Measurements from ENCODE around the gene RAC3. TPM values are rescaled to one million over a fixed set of nuclear protein-coding genes. Genes with fewer than 3 reads are reported as not detected.

The RAC3 gene
- total RNA-seq, 1 experiment from 2014 or later = 9.3 TPM

GRCh38 chr17:82081966-82082365, 50.5 kb downstream of the RAC3 start:
- Mint-ChIP-seq H3K27ac (ENCODE audit: unreplicated experiment) (no peak overlapping the region), H3K4me1 (ENCODE audit: low read depth, unreplicated experiment) (no peaks in the 10 kb centered on the region), H3K27me3 (ENCODE audit: unreplicated experiment) (no peaks in the 10 kb centered on the region), H3K9me3 (ENCODE audit: low read depth, unreplicated experiment) (no peaks in the 10 kb centered on the region), H3K36me3 (ENCODE audit: insufficient read depth, unreplicated experiment) (peaks cover 83% of the 10 kb centered on the region), H3K4me3 (ENCODE audit: low read depth, unreplicated experiment) (no peak overlapping the region)
- TF ChIP-seq CTCF (IDR thresholded peaks at IDR 0.05; ENCODE audit: unreplicated experiment) = no peak
- no TSS peak for BruUV-seq (replicated peaks)
- intact Hi-C loops (cut with micrococcal nuclease; ENCODE audit: unreplicated experiment) = no loop called here
- no peak for DNase-seq
- CTCF ChIA-PET = no interaction called here

- intact Hi-C loops (cut with micrococcal nuclease; ENCODE audit: unreplicated experiment) = no loop called here
- no peaks in the 10 kb centered on the region for H3K27me3 Mint-ChIP-seq (ENCODE audit: unreplicated experiment)
- H3K36me3 Mint-ChIP-seq (ENCODE audit: insufficient read depth, unreplicated experiment) = peaks cover 82% of the 10 kb centered on the region
- BruUV-seq (replicated peaks) = no TSS peak
- H3K4me3 Mint-ChIP-seq (ENCODE audit: low read depth, unreplicated experiment) = no peak overlapping the region
- no peak for DNase-seq
- no peaks in the 10 kb centered on the region for H3K4me1 Mint-ChIP-seq (ENCODE audit: low read depth, unreplicated experiment)
- CTCF ChIA-PET = no interaction called here
- no peak overlapping the region for H3K27ac Mint-ChIP-seq (ENCODE audit: unreplicated experiment)
- TF ChIP-seq CTCF (IDR thresholded peaks at IDR 0.05; ENCODE audit: unreplicated experiment) = no peak
- H3K9me3 Mint-ChIP-seq (ENCODE audit: low read depth, unreplicated experiment) = no peaks in the 10 kb centered on the region
These were observed 51.0 kb downstream of the RAC3 start for GRCh38 chr17:82082456-82082855.

GRCh38 chr17:82083009-82083408, 51.5 kb downstream of the RAC3 start:
- DNase-seq = no peak
- BruUV-seq (replicated peaks) = no TSS peak
- Mint-ChIP-seq H3K27me3 (ENCODE audit: unreplicated experiment) (no peaks in the 10 kb centered on the region), H3K4me3 (ENCODE audit: low read depth, unreplicated experiment) (no peak overlapping the region), H3K9me3 (ENCODE audit: low read depth, unreplicated experiment) (no peaks in the 10 kb centered on the region), H3K36me3 (ENCODE audit: insufficient read depth, unreplicated experiment) (peaks cover 79% of the 10 kb centered on the region), H3K27ac (ENCODE audit: unreplicated experiment) (no peak overlapping the region), H3K4me1 (ENCODE audit: low read depth, unreplicated experiment) (no peaks in the 10 kb centered on the region)
- TF ChIP-seq CTCF (IDR thresholded peaks at IDR 0.05; ENCODE audit: unreplicated experiment) = no peak
- intact Hi-C loops (cut with micrococcal nuclease; ENCODE audit: unreplicated experiment) = no loop called here
- CTCF ChIA-PET = no interaction called here

Other genes starting within 250 kb of the RAC3 start
- gene GCGR, start 227.5 kb upstream of the RAC3 start, total RNA-seq (2022) = 0.78 TPM in 1 of 2 replicates, not detected in the other
- gene MCRIP1, start 198.4 kb upstream of the RAC3 start, total RNA-seq (2022) = 37.3 and 38.5 TPM in 2 replicates
- not detected in 2 replicates for gene PPP1R27, start 196.6 kb upstream of the RAC3 start, total RNA-seq (2022)
- 750 and 777 TPM in 2 replicates for gene P4HB, start 171.1 kb upstream of the RAC3 start, total RNA-seq (2022)
- 273 and 288 TPM in 2 replicates for gene ARHGDIA, start 160.3 kb upstream of the RAC3 start, total RNA-seq (2022)
- 118 and 122 TPM in 2 replicates for gene ALYREF, start 140.1 kb upstream of the RAC3 start, total RNA-seq (2022)
- 110 and 113 TPM in 2 replicates for gene ANAPC11, start 140.0 kb upstream of the RAC3 start, total RNA-seq (2022)
- 0.27 and 0.47 TPM in 2 replicates for gene NPB, start 129.4 kb upstream of the RAC3 start, total RNA-seq (2022)
- 58.4 and 60.9 TPM in 2 replicates for gene PCYT2, start 120.3 kb upstream of the RAC3 start, total RNA-seq (2022)
- 50.3 and 56.0 TPM in 2 replicates for gene SIRT7, start 113.5 kb upstream of the RAC3 start, total RNA-seq (2022)
- gene MAFG, start 103.9 kb upstream of the RAC3 start, total RNA-seq (2022) = 36.1 and 37.9 TPM in 2 replicates
- 102 and 105 TPM in 2 replicates for gene PYCR1, start 94.4 kb upstream of the RAC3 start, total RNA-seq (2022)
- gene MYADML2, start 84.4 kb upstream of the RAC3 start, total RNA-seq (2022) = not detected in 2 replicates
- not detected in 2 replicates for gene NOTUM, start 70.5 kb upstream of the RAC3 start, total RNA-seq (2022)
- gene ASPSCR1, start 54.0 kb upstream of the RAC3 start, total RNA-seq (2022) = 37.7 and 43.5 TPM in 2 replicates
- 84.4 and 86.9 TPM in 2 replicates for gene CENPX, start 8.8 kb upstream of the RAC3 start, total RNA-seq (2022)
- 31.2 and 32.6 TPM in 2 replicates for gene LRRC45, start 8.4 kb upstream of the RAC3 start, total RNA-seq (2022)
- 87.8 and 95.3 TPM in 2 replicates for gene DCXR, start 6.0 kb downstream of the RAC3 start, total RNA-seq (2022)
- gene RFNG, start 20.1 kb downstream of the RAC3 start, total RNA-seq (2022) = 26.4 and 33.5 TPM in 2 replicates
- 114 and 115 TPM in 2 replicates for gene GPS1, start 20.2 kb downstream of the RAC3 start, total RNA-seq (2022)
- 132 and 146 TPM in 2 replicates for gene DUS1L, start 34.1 kb downstream of the RAC3 start, total RNA-seq (2022)
- gene FASN, start 66.6 kb downstream of the RAC3 start, total RNA-seq (2022) = 346 and 372 TPM in 2 replicates
- gene CCDC57, start 181.2 kb downstream of the RAC3 start, total RNA-seq (2022) = 69.9 and 76.8 TPM in 2 replicates
- gene SLC16A3, start 197.4 kb downstream of the RAC3 start, total RNA-seq (2022) = 44.7 and 47.2 TPM in 2 replicates
- gene CSNK1D, start 242.0 kb downstream of the RAC3 start, total RNA-seq (2022) = 157 and 160 TPM in 2 replicates

Data from Calu3 (cell line).